Mononuclear cell (primary cell): ENCODE data around the gene CKS1B. TPM values are rescaled to one million over a fixed set of nuclear protein-coding genes. Genes with fewer than 3 reads are reported as not detected.
"Not testable (repeated sequence)": the region's sequence is repeated elsewhere in the genome, so short reads cannot be mapped to it uniquely, and the experiment has no call there.

ENCODE experiments used
- H3K27me3 ChIP-seq: 2 replicates; pipeline ENCODE4 v1.6.0; 2011; ENCODE audit warnings: low read length, control low read depth; ENCODE audit not compliant: insufficient read depth
- H3K4me1 ChIP-seq: 2 replicates; pipeline ENCODE4 v1.5.1; 2011; ENCODE audit warnings: mild to moderate bottlenecking, low read length, control low read depth; ENCODE audit not compliant: insufficient read depth
- H3K4me3 ChIP-seq: 2 replicates; pipeline ENCODE4 v1.5.1; 2011; ENCODE audit warnings: mild to moderate bottlenecking, low read length, moderate library complexity
- H3K9me3 ChIP-seq: 2 replicates; pipeline ENCODE4 v1.5.1; 2011; ENCODE audit warnings: low read depth, mild to moderate bottlenecking, control low read depth, low read length
- total RNA-seq: library from RNA; depleted of rRNA; stranded (reverse); fragments of >200 nt; gene quantifications from one replicate; pipeline ENCODE4 v1.2.3, GENCODE V29; 2012

The CKS1B gene
- total RNA-seq, 1 donor = 5.9 TPM

- peaks cover 39% of the 10 kb centered on the region for H3K4me1 ChIP-seq
- no peaks in the 10 kb centered on the region for H3K9me3 ChIP-seq
- no peak overlapping the region for H3K4me3 ChIP-seq
- H3K27me3 ChIP-seq = no peaks in the 10 kb centered on the region
These were observed 5.2 kb upstream of the CKS1B start for GRCh38 chr1:154969246-154969645.

DNA sequence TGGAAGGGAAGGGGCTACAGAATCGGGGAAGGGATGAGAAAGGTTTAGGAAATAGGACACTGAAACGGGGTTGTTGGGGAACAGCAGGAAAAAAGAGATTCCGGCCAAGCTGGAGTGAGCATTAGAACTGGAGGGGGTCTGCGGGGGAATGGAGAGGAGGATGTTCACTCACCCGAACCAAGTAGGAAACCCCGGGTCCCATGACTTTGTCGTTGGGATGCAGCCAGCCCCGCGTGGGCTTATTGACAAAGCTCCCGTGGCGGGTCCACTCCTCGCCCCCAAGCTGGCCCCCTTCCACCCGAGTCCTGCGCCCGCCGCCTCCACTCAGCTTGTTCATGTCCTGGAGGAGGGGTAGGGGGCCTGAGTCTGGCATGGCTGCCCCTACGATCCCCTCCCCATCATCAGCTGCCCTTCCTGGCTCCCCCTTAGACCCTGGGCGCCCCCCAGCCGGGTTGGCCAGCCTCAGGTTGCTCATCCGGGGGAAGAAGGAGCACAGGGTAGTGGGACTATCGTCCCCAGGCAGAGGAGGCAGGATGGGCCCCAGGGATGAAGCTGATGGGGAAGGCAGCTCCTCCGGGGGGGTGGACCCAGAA lies 4.5 kb upstream of the CKS1B start:
- Histone ChIP-seq H3K4me1 (peaks cover 39% of the 10 kb centered on the region), H3K9me3 (no peaks in the 10 kb centered on the region), H3K27me3 (no peaks in the 10 kb centered on the region), H3K4me3 (no peak overlapping the region)

DNA sequence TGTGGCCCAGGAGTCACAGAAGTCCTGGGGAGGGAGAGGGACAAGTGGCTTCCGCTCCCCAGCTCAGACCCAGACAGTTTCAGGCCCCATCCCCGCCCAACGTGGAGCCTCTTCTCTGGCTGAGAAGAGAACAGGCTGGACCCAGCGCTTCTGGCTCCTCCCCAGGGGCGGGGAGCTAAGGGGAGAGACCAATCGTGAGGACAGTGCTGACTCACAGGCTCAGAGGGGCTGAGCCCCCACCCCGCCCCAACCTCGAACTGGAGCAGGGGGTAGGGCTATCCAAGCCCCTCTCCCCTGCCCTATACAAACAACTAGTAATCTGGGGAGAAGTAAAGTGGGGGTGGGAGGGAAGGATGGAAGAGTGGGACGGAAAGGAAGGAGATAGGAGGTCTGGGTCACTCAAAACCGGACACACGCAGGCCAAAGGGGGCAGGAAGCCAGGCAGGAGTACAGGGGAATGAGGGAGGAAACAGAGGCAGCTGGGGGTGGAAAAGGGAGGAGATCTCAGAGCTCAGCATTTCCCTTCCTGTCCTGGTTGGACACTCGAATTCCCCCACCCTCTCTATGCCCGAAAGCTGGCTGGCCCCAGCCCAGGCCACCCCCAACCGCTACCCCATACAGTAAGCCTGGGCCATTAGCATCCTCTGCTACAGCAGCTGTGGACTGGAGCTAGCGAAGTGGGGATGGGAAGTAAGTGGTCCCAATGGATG lies 3.7 kb upstream of the CKS1B start, which contains the start of gene SHC1:
SHC1 (minus strand) TSS at position 117 of the 710 bp plus-strand sequence. CDS start 221 bp downstream, outside the sequence.
- no peaks in the 10 kb centered on the region for H3K9me3 ChIP-seq
- peaks cover 41% of the 10 kb centered on the region for H3K4me1 ChIP-seq
- no peak within 1 kb of the TSS for H3K4me3 ChIP-seq
- no peaks in the 10 kb centered on the region for H3K27me3 ChIP-seq

DNA sequence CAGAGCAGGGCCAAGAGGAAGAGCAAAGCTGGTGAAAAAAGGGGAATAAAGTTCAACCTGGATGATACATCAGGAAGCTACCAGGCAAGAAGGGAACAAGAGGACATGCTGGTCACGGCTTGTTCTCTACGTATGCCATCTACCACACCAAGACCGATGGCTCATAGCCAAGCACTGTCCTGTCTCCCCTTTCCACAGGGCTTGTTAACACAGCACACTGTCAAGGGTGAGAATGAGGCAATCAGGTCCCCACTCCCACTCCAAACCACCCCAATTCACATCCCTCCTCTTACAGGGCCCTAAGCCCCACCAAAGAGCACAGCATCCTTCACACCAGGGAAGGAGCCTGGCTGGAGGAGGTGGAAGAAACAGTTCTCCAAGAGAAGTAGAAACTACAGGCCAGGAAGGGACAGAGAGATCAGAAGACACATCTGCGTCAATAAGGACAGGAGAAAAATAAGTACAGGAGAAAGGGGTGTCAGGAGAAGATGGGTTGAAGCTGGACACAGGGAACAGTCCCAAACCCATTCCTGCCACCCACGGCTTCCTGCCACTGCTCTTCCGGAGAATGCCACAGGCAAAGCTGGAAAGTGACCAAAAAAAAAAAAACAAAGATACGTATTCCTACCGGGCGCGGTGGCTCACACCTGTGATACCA lies 3.0 kb upstream of the CKS1B start:
- H3K4me3 ChIP-seq = no peak overlapping the region
- no peaks in the 10 kb centered on the region for H3K9me3 ChIP-seq
- peaks cover 48% of the 10 kb centered on the region for H3K4me1 ChIP-seq

GRCh38 chr1:154972213-154972516 lies 2.3 kb upstream of the CKS1B start:
- Histone ChIP-seq H3K4me1 (peaks cover 54% of the 10 kb centered on the region), H3K4me3 (no peak overlapping the region), H3K27me3 (no peaks in the 10 kb centered on the region), H3K9me3 (no peaks in the 10 kb centered on the region)

More for the DNA sequence above, 3.0 kb upstream of the CKS1B start:
- H3K27me3 ChIP-seq = no peaks in the 10 kb centered on the region

- no peaks in the 10 kb centered on the region for H3K9me3 ChIP-seq
- no peak overlapping the region for H3K4me3 ChIP-seq
- H3K4me1 ChIP-seq = peaks cover 55% of the 10 kb centered on the region
- no peaks in the 10 kb centered on the region for H3K27me3 ChIP-seq
These were observed 1.8 kb upstream of the CKS1B start for GRCh38 chr1:154972517-154973343.

DNA sequence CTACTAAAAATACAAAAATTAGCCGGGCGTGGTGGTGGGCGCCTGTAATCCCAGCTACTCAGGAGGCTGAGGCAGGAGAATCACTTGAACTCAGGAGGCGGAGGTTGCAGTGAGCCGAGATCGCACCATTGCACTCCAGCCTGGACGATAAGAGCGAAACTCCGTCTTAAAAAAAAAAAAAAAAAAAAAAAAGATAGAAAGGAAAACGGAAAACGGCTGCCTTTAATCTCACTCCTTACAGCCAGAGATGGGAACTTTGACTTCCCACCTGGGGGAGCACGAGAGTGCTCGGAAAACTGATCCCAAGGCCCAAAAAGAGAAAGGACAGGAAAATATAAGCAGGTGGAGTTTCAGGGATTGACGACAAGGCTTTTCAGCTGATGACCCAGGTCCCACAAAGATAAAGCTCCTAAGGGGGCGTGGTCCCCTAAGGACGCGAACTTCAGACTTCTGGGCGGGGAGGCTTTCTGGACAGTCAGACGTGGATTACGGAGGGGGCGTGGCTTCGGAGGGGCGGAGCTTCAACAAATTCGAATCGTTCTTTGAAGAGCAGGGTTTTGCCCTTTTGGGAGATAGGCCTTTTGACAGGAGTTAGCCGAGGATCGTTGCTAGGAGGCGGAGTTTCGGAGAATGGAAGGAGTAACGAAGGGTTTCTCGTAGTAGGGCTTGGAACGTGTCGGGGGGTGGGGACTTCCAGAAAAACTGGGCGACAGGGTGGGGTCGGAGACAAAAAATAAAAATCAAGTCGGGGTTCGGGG lies 958 bp upstream of the CKS1B start:
- H3K4me1 ChIP-seq = peaks cover 55% of the 10 kb centered on the region
- H3K27me3 ChIP-seq = no peaks in the 10 kb centered on the region

DNA sequence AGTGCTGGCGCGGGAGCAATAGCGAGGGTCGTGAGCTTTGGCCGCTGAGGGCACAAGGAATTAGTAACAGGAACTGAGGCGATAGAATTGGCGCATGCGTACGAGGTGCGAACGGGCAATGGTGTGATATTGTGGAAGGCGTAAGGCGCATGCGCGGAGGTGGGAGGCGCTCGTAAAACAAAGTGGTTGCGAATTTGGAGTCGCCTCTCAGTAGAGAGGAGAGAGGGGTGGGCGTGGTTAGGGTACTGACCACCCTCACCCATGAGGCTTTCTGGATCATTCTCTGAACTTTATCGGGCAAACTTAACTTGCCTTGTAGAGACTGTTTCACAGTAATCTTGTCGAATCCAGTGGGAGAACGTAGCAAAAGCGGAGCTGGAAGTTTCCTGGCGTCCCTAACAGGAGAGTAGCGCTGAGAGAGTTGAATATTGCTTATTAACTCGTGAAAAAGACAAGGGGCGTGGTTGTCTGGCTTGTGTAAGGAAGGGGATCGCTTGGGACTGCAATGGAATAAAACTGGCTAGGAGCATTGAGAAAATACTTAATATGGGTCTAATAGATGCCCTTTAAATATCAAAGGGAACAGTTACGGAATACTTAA lies 427 bp downstream of the CKS1B start:
- Histone ChIP-seq H3K9me3 (no peaks in the 10 kb centered on the region), H3K4me3 (peak overlapping the region; percentile 81), H3K4me1 (peaks cover 53% of the 10 kb centered on the region), H3K27me3 (no peaks in the 10 kb centered on the region)

More for the DNA sequence above, 958 bp upstream of the CKS1B start:
- Histone ChIP-seq H3K4me3 (peak overlapping the region; percentile 81), H3K9me3 (no peaks in the 10 kb centered on the region)

GRCh38 chr1:154975409-154976059 lies 1.1 kb downstream of the CKS1B start:
- Histone ChIP-seq H3K4me1 (peaks cover 47% of the 10 kb centered on the region), H3K9me3 (no peaks in the 10 kb centered on the region), H3K27me3 (no peaks in the 10 kb centered on the region), H3K4me3 (peak overlapping the region; percentile 81)

- H3K27me3 ChIP-seq, H3K4me3 ChIP-seq, H3K9me3 ChIP-seq: not testable (repeated sequence)
- H3K4me1 ChIP-seq = peaks cover 30% of the 10 kb centered on the region
These were observed 3.3 kb downstream of the CKS1B start for GRCh38 chr1:154977762-154978161.

GRCh38 chr1:154978360-154978759 lies 3.9 kb downstream of the CKS1B start:
- no peaks in the 10 kb centered on the region for H3K27me3 ChIP-seq
- H3K4me1 ChIP-seq = peaks cover 25% of the 10 kb centered on the region
- no peak overlapping the region for H3K4me3 ChIP-seq
- H3K9me3 ChIP-seq = no peaks in the 10 kb centered on the region

DNA sequence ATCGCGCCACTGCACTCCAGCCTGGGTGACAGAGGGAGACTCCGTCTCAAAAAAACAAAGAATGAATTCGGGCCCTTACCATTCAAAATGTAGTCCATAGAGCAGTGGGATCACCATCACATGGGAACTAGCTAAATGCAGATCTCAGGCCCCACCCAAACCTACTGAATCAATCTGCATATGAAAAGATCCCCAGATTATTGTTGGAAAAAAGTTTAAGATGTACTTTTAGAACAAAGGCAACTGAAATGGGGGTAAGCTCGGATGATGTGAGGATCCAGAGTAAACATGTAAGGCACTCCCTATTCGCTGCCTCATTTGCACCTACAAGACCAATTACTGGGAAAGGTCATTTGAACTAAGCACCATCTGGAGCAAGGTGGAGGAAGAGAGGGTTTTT lies 7.9 kb downstream of the CKS1B start:
- Histone ChIP-seq H3K27me3 (no peaks in the 10 kb centered on the region), H3K4me1 (peaks cover 25% of the 10 kb centered on the region), H3K4me3 (peak overlapping the region; percentile 60), H3K9me3 (no peaks in the 10 kb centered on the region)

DNA sequence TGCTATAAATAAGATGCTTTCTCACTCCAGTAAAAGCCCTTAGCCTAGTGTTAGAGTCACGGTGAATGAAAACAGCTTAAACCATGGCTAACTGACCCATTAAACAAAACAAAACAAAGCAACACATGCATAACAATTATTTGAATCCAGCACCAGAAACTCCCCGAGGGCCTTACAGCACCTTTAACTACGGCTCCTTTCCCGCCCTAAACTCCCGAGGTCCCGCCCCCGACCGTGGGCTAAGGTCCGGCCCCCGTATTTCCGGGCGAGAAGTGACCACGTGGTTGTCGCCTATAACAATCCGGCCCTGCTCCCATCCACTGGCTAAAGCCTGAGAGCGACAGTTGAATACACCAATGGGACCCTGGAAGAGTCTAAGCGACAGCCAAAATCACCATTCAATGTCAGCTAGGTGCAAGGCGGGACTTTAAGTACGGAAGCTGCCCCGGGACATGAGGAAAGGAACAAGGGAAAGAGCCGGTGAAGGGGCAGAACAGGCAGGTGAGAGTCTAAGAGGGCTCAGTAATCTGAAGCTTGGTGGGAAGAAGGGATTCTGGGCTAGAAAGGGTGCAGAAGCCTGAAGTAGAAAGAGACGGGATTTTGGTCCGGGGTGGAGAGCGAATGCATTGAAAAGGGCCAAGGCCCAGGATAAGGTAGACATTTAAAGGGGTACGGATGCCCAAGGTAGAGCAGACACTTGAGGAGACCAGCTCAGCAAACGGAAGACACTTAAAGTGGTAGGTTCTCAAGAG lies 8.6 kb downstream of the CKS1B start, which contains the start of gene FLAD1:
FLAD1 (plus strand) TSS at position 448 of the 752 bp plus-strand sequence. CDS start 351 bp downstream, outside the sequence.
- Histone ChIP-seq H3K4me3 (peak within 1 kb of the TSS; percentile 60), H3K27me3 (no peaks in the 10 kb centered on the region), H3K9me3 (no peaks in the 10 kb centered on the region), H3K4me1 (peaks cover 29% of the 10 kb centered on the region)
